ENCODE measurements around the gene ITCH.

- TF ChIP-seq CTCF (IDR thresholded peaks at IDR 0.05) (no peak), TCF7L2 (IDR thresholded peaks at IDR 0.05; ENCODE audit: low read depth, low read length) (no peak), REST (IDR thresholded peaks at IDR 0.05; ENCODE audit: insufficient read depth in 1 of 2, low read depth in 2 of 2, low read length in 1 of 2) (no peak), POLR2AphosphoS5 (IDR thresholded peaks at IDR 0.05; ENCODE audit: low read depth, low read length) (no peak), SIN3A (IDR thresholded peaks at IDR 0.05; ENCODE audit: borderline replicate concordance, insufficient read depth, low read depth, low read length) (no peak)
These were observed 38.5 kb upstream of the ITCH start for GRCh38 chr20:34324541-34324940.
